Measurements from ENCODE around the gene MCM9. TPM values are rescaled to one million over a fixed set of nuclear protein-coding genes. Genes with fewer than 3 reads are reported as not detected.

The MCM9 gene
- total and polyA plus RNA-seq, 8 donors = 0.29 to 85.7 (median 8.2) TPM

- Histone ChIP-seq H3K4me3 (no peak overlapping the region), H3K4me1 (peaks cover 0 to 19% (median 11%) of the 10 kb centered on the region in 4 donors), H3K27me3 (no peaks in the 10 kb centered on the region), H3K27ac (no peak overlapping the region), H3K36me3 (no peaks in the 10 kb centered on the region), H3K9me3 (no peaks in the 10 kb centered on the region)
- no peak for DNase-seq
- intact Hi-C loops (cut with DNase I; ENCODE audit: low total_unique reads) = no loop called here
- TF ChIP-seq POLR2AphosphoS5 (IDR thresholded peaks at IDR 0.05) = no peak
- TF ChIP-seq CTCF (IDR thresholded peaks at IDR 0.05) = no peak
- TF ChIP-seq POLR2A (IDR thresholded peaks at IDR 0.05) = no peak
- TF ChIP-seq EP300 (IDR thresholded peaks at IDR 0.05) = no peak
- WGBS, 5 donors = 61 to 84% (median 73%) methylated on average over 4 of the region's 4 CpGs
Observed at GRCh38 chr6:118789954-118790353, 145.0 kb downstream of the MCM9 start.

GRCh38 chr6:118789419-118789818, 145.5 kb downstream of the MCM9 start:
- no peak overlapping the region for H3K4me3 ChIP-seq
- H3K27ac ChIP-seq = no peak overlapping the region
- no peaks in the 10 kb centered on the region for H3K36me3 ChIP-seq
- H3K27me3 ChIP-seq = no peaks in the 10 kb centered on the region
- no peaks in the 10 kb centered on the region for H3K9me3 ChIP-seq
- TF ChIP-seq POLR2A (IDR thresholded peaks at IDR 0.05) (no peak), EP300 (IDR thresholded peaks at IDR 0.05) (no peak), POLR2AphosphoS5 (IDR thresholded peaks at IDR 0.05) (no peak), CTCF (IDR thresholded peaks at IDR 0.05) (no peak)
- peaks cover 0 to 24% (median 16%) of the 10 kb centered on the region in 4 donors for H3K4me1 ChIP-seq
- intact Hi-C loops (cut with DNase I; ENCODE audit: low total_unique reads) = no loop called here
- no peak for DNase-seq
- WGBS, 5 donors = 91 to 96% (median 92%) methylated on average over 5 of the region's 5 CpGs

- TF ChIP-seq POLR2A (IDR thresholded peaks at IDR 0.05) = no peak
- TF ChIP-seq POLR2AphosphoS5 (IDR thresholded peaks at IDR 0.05) = no peak
- TF ChIP-seq EP300 (IDR thresholded peaks at IDR 0.05) = no peak
- no peak for TF ChIP-seq CTCF (IDR thresholded peaks at IDR 0.05)
- intact Hi-C loops (cut with DNase I; ENCODE audit: low total_unique reads) = no loop called here
- WGBS, 5 donors = 72 to 96% (median 90%) methylated on average over 4 of the region's 4 CpGs
- Histone ChIP-seq H3K36me3 (no peaks in the 10 kb centered on the region), H3K4me1 (peaks cover 0 to 29% (median 19%) of the 10 kb centered on the region in 4 donors), H3K9me3 (no peaks in the 10 kb centered on the region), H3K4me3 (no peak overlapping the region), H3K27me3 (no peaks in the 10 kb centered on the region), H3K27ac (no peak overlapping the region)
- DNase-seq = no peak
Observed at GRCh38 chr6:118788702-118789101, 146.3 kb downstream of the MCM9 start.

- peak in 1 of 2 donors; percentile 68 for DNase-seq
- no peaks in the 10 kb centered on the region for H3K27me3 ChIP-seq
- no peaks in the 10 kb centered on the region for H3K36me3 ChIP-seq
- TF ChIP-seq CTCF (IDR thresholded peaks at IDR 0.05) (no peak), EP300 (IDR thresholded peaks at IDR 0.05) (no peak), POLR2AphosphoS5 (IDR thresholded peaks at IDR 0.05) (no peak), POLR2A (IDR thresholded peaks at IDR 0.05) (no peak)
- 53 to 82% (median 79%) methylated on average over 6 of the region's 6 CpGs for WGBS, 5 donors
- H3K4me3 ChIP-seq = no peak overlapping the region
- peaks cover 0 to 31% (median 20%) of the 10 kb centered on the region in 4 donors for H3K4me1 ChIP-seq
- H3K9me3 ChIP-seq = no peaks in the 10 kb centered on the region
- H3K27ac ChIP-seq = no peak overlapping the region
- intact Hi-C loops (cut with DNase I; ENCODE audit: low total_unique reads) = no loop called here
Observed at GRCh38 chr6:118787724-118788423, 147.1 kb downstream of the MCM9 start.
